ENCODE data around the gene CDC16.

CDC16 gene

DNA sequence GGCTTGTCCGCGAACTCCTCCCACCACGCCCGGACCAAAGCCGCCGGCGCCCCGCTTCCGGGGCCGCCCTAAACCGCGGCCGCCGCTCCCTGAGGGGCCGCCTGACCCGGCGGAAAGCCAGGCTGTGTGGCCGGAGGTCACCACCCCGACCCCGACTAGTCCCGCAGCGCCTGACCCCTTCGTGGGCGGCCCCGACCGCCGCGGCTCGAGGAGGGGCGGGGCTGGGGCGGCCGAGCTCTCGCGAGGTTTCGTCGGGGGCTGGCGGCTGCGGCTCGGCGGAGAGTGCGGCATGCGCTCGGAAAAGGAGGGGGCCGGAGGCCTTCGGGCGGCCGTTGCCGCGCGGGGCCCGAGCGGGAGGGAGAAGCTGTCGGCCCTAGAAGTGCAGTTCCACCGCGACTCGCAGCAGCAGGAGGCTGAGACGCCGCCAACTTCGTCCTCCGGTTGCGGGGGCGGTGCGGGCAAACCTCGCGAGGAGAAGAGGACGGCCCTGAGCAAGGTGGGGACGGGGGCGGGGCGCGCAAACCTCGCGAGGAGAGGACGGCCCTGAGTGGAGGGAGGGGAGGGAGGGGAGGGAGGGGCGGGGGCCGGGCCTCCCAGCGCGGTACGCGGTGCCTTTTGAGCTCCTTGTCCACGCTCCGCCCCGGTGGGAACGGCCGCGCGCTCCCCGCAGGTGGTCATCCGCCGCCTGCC lies 46.8 kb downstream of the CDC16 start, which contains the start of gene UPF3A:
TSS of gene UPF3A (plus strand) at position 251 of the 690 bp plus-strand sequence. CDS start at position 290, 39 bp downstream.
- Histone ChIP-seq H3K4me3 (ENCODE audit: low read depth, low read length) (peak within 1 kb of the TSS; percentile 81), H3K36me3 (peaks cover 55% of the 10 kb centered on the region), H3K9me3 (ENCODE audit: severe bottlenecking) (no peaks in the 10 kb centered on the region), H3K27me3 (ENCODE audit: insufficient read depth, low read depth, severe bottlenecking) (no peaks in the 10 kb centered on the region), H3K27ac (peak within 1 kb of the TSS; percentile 100)
- DNase-seq, result peak; percentile 98
- TF ChIP-seq, protein P1, sequence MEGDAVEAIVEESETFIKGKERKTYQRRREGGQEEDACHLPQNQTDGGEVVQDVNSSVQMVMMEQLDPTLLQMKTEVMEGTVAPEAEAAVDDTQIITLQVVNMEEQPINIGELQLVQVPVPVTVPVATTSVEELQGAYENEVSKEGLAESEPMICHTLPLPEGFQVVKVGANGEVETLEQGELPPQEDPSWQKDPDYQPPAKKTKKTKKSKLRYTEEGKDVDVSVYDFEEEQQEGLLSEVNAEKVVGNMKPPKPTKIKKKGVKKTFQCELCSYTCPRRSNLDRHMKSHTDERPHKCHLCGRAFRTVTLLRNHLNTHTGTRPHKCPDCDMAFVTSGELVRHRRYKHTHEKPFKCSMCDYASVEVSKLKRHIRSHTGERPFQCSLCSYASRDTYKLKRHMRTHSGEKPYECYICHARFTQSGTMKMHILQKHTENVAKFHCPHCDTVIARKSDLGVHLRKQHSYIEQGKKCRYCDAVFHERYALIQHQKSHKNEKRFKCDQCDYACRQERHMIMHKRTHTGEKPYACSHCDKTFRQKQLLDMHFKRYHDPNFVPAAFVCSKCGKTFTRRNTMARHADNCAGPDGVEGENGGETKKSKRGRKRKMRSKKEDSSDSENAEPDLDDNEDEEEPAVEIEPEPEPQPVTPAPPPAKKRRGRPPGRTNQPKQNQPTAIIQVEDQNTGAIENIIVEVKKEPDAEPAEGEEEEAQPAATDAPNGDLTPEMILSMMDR (IDR thresholded peaks at IDR 0.05; ENCODE audit: low read depth, low read length), result no peak

DNA sequence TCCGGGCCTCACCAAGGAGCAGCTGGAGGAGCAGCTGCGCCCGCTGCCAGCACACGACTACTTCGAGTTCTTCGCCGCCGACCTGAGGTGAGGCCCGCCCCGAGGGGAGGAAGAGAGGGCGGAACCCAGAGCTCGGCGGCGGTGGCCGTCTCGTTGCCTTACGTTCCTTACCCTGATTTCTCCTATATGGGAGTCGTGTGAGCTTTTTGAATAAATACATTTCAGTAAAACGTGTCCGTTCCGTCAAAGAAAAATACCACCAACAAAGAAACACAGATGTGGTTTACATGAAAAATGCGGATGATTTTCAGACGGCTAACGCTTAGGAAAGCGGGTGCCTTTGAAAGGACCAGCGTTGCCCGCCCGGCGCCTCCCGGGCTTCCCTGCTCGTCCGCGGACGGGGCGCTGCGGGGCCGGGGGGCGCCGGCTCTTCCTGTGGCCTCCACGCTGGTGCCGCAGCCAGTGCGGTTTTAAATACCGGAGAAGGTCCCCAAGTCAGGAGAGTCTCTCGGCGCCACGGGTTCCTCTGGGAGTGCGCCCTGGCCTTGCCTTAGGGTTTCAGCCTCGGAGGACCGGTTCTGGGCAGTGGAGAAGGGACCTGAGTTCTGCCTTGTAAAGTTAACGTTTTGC lies 47.5 kb downstream of the CDC16 start:
- H3K36me3 ChIP-seq, result peaks cover 57% of the 10 kb centered on the region
- DNase-seq, result peak; percentile 58

DNA sequence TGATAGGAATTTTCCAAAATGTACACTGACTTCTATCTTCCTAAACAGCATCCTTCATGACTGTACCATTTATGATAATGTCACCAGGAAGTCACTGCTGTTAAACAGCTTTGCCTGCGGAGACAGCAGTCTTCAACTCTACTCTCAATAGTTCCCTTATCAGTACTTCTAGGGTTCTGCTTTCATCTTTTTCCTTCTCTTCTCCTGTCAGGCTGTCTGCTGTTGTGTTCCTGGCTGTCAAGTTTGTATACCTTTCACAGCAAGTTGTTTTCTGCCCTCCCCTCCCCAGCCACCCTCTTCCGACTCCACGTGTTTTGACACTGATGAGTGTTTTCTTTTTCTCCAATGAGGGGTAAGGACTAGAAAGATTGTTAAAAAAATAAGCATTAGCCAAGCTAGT lies 48.9 kb downstream of the CDC16 start:
- no peaks in the 10 kb centered on the region for H3K27me3 ChIP-seq (ENCODE audit: insufficient read depth, low read depth, severe bottlenecking)
- H3K36me3 ChIP-seq, result peaks cover 65% of the 10 kb centered on the region
- H3K4me3 ChIP-seq (ENCODE audit: low read depth, low read length), result no peak overlapping the region
- TF ChIP-seq, protein P1 (IDR thresholded peaks at IDR 0.05; ENCODE audit: low read depth, low read length), result no peak
- DNase-seq, result no peak
- H3K9me3 ChIP-seq (ENCODE audit: severe bottlenecking), result no peaks in the 10 kb centered on the region
- H3K27ac ChIP-seq, result no peak overlapping the region

More for the DNA sequence above, 47.5 kb downstream of the CDC16 start:
- TF ChIP-seq, protein P1 (IDR thresholded peaks at IDR 0.05; ENCODE audit: low read depth, low read length), result no peak
- peak overlapping the region; percentile 81 for H3K4me3 ChIP-seq (ENCODE audit: low read depth, low read length)
- H3K27me3 ChIP-seq (ENCODE audit: insufficient read depth, low read depth, severe bottlenecking), result no peaks in the 10 kb centered on the region
- no peaks in the 10 kb centered on the region for H3K9me3 ChIP-seq (ENCODE audit: severe bottlenecking)
- H3K27ac ChIP-seq, result peak overlapping the region; percentile 100

DNA sequence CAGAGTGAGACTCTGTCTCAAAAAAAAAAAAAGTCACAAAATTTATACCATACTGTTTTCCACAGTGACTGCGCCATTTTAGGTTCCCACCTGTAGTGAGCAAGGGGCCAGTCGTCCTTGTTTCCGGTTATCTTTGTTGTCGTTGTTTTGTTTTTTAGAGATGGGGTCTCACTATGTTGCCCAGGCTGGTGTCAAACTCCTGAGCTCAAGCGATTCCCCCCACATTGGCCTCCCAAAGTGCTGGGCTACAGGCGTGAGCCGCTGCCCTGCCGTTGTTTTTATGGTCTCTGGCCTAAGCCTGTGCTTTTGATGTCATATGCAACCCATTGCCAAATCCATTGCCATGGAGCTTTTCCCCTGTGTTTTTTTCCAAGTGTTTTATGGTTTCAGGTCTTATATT lies 50.0 kb downstream of the CDC16 start:
- H3K27ac ChIP-seq, result no peak overlapping the region
- DNase-seq, result no peak
- TF ChIP-seq, protein P1 (IDR thresholded peaks at IDR 0.05; ENCODE audit: low read depth, low read length), result no peak
- H3K4me3 ChIP-seq (ENCODE audit: low read depth, low read length), result no peak overlapping the region
- peaks cover 75% of the 10 kb centered on the region for H3K36me3 ChIP-seq
- H3K27me3 ChIP-seq (ENCODE audit: insufficient read depth, low read depth, severe bottlenecking), result no peaks in the 10 kb centered on the region
- H3K9me3 ChIP-seq (ENCODE audit: severe bottlenecking), result no peaks in the 10 kb centered on the region

DNA sequence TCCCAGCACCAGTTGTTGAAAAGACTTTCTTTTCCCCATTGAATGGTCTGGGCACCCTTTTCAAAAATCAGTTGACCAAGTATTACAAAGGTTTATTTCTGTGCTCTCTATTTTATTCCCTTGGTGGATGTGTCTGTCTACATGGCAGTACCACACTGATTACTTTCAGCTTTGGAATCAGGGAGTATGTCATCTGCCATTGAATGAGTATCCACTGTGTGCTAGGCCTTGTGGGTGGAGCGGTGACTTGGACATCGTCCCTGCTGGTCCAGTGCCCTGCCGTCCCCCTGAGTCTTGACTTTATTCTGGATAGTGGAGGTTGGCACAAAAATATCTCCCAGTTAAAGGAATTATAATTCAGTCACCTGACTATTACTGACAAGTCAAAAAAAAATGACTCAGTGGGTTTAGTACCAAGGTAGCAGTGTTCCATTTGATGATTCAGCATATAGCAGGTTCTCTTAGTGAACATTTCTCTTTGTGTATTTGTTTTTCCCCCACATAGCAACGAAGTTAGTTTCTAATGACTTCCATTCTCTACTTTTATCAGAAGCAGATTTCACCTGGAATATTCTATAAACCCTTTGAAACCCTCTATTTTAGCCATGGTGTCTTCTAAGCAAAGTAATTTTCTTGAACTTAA lies 50.6 kb downstream of the CDC16 start:
- Histone ChIP-seq H3K27me3 (ENCODE audit: insufficient read depth, low read depth, severe bottlenecking) (no peaks in the 10 kb centered on the region), H3K27ac (no peak overlapping the region), H3K9me3 (ENCODE audit: severe bottlenecking) (no peaks in the 10 kb centered on the region), H3K36me3 (peaks cover 81% of the 10 kb centered on the region), H3K4me3 (ENCODE audit: low read depth, low read length) (no peak overlapping the region)
- DNase-seq, result no peak
- TF ChIP-seq, protein P1 (IDR thresholded peaks at IDR 0.05; ENCODE audit: low read depth, low read length), result no peak

Data from WERI-Rb-1 (cell line).